Peyer's patch (tissue), 4 donors: ENCODE results near the gene HLA-C. TPM values are rescaled to one million over a fixed set of nuclear protein-coding genes. Genes with fewer than 3 reads are reported as not detected.

ENCODE experiments used
- DNase-seq, 3 donors: peaks; one replicate each; pipeline ENCODE4 v3.0.0-alpha.2; 2017 to 2019
- H3K27ac ChIP-seq, 4 donors: fragments of 200-600 bp; sonication (generic); one replicate each; pipeline ENCODE4 v1.5.1; 2016 to 2019
- H3K27me3 ChIP-seq, 2 donors: fragments of 200-600 bp; sonication (generic); one replicate each; pipeline ENCODE4 v1.5.1; 2019
- H3K36me3 ChIP-seq, 3 donors: fragments of 200-600 bp; sonication (generic); one replicate each; pipeline ENCODE4 v1.5.1; 2016 to 2019
- H3K4me1 ChIP-seq, 4 donors: fragments of 200-600 bp; sonication (generic); one replicate each; pipeline ENCODE4 v1.5.1; 2016 to 2019
- H3K4me3 ChIP-seq, 4 donors: fragments of 200-600 bp; sonication (generic); 1 replicate in 3 of 4; 2 replicates in 1 of 4; pipeline ENCODE4 v1.5.1; 2016 to 2019; ENCODE audit warnings: mild to moderate bottlenecking in 1 of 4
- H3K9me3 ChIP-seq, 4 donors: fragments of 200-600 bp; sonication (generic); one replicate each; pipeline ENCODE4 v1.5.1; 2016 to 2019; ENCODE audit warnings: mild to moderate bottlenecking in 1 of 4
- POLR2A ChIP-seq, 2 donors: fragments of 450-650 bp; IDR thresholded peaks; one replicate each; pipeline ENCODE4 v1.5.1; 2017; ENCODE audit warnings: antibody characterized with exemption in 2 of 2, mild to moderate bottlenecking in 2 of 2, moderate library complexity in 2 of 2
- total RNA-seq, 4 donors: library from RNA; depleted of rRNA; stranded (reverse); fragments of >200 nt; gene quantifications; one replicate each; pipeline ENCODE4 v1.1.0, GENCODE V29; 2016
- TF ChIP-seq, protein P1 (sequence below), 6 experiments: fragments of 450-650 bp in 4 of 6; fragments of 200-600 bp in 2 of 6; sonication (generic) in 1 of 6; IDR thresholded peaks; one replicate each; pipeline ENCODE4 v1.5.1; 2017 to 2019; ENCODE audit warnings: antibody characterized with exemption in 6 of 6, mild to moderate bottlenecking in 3 of 6, moderate library complexity in 1 of 6

The HLA-C gene
- total RNA-seq, 4 donors from 2014 or later: 144 to 1,614 (median 839) TPM

DNA sequence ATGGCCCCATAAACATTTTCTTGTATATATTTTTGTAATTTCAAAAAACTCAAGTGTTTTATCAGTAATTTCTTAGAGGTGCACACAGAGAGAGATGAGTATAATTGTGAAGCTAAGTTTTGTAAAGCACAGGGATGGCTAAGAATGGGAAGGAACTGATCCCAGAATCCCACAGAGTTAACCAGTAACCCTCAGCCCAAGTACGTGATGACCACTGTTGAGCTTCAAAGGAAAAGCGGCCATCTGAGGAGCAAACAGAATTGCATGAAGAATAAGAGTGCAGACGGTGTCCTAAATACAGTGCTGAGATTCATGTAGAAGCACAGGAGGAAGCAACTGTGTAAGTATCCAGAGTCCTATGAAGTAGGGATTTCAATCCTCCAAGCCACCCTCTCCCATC is 28.1 kb upstream of the HLA-C start:
- Histone ChIP-seq H3K4me1 (no peaks in the 10 kb centered on the region), H3K27ac (no peak overlapping the region), H3K4me3 (no peak overlapping the region), H3K27me3 (no peaks in the 10 kb centered on the region), H3K36me3 (no peaks in the 10 kb centered on the region), H3K9me3 (peaks cover 0 to 2% (median 0%) of the 10 kb centered on the region in 4 donors)
- no peak for DNase-seq
- no peak for TF ChIP-seq POLR2A (IDR thresholded peaks at IDR 0.05)
- TF ChIP-seq, protein P1, sequence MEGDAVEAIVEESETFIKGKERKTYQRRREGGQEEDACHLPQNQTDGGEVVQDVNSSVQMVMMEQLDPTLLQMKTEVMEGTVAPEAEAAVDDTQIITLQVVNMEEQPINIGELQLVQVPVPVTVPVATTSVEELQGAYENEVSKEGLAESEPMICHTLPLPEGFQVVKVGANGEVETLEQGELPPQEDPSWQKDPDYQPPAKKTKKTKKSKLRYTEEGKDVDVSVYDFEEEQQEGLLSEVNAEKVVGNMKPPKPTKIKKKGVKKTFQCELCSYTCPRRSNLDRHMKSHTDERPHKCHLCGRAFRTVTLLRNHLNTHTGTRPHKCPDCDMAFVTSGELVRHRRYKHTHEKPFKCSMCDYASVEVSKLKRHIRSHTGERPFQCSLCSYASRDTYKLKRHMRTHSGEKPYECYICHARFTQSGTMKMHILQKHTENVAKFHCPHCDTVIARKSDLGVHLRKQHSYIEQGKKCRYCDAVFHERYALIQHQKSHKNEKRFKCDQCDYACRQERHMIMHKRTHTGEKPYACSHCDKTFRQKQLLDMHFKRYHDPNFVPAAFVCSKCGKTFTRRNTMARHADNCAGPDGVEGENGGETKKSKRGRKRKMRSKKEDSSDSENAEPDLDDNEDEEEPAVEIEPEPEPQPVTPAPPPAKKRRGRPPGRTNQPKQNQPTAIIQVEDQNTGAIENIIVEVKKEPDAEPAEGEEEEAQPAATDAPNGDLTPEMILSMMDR (IDR thresholded peaks at IDR 0.05): no peak

- Histone ChIP-seq H3K4me1 (no peaks in the 10 kb centered on the region), H3K36me3 (no peaks in the 10 kb centered on the region), H3K9me3 (peaks cover 0 to 2% (median 0%) of the 10 kb centered on the region in 4 donors), H3K4me3 (no peak overlapping the region), H3K27ac (no peak overlapping the region), H3K27me3 (no peaks in the 10 kb centered on the region)
- DNase-seq: no peak
- TF ChIP-seq, protein P1 (IDR thresholded peaks at IDR 0.05): no peak
- no peak for TF ChIP-seq POLR2A (IDR thresholded peaks at IDR 0.05)
These were observed 27.6 kb upstream of the HLA-C start for GRCh38 chr6:31299511-31299910.

GRCh38 chr6:31294056-31294455 is 22.2 kb upstream of the HLA-C start:
- Histone ChIP-seq H3K36me3 (no peaks in the 10 kb centered on the region), H3K4me1 (no peaks in the 10 kb centered on the region), H3K9me3 (peaks cover 0 to 2% (median 0%) of the 10 kb centered on the region in 4 donors), H3K27ac (no peak overlapping the region), H3K27me3 (no peaks in the 10 kb centered on the region), H3K4me3 (no peak overlapping the region)
- no peak for DNase-seq
- TF ChIP-seq POLR2A (IDR thresholded peaks at IDR 0.05): no peak
- TF ChIP-seq, protein P1 (IDR thresholded peaks at IDR 0.05): no peak

GRCh38 chr6:31293343-31293742 is 21.5 kb upstream of the HLA-C start:
- H3K9me3 ChIP-seq: peaks cover 0 to 2% (median 0%) of the 10 kb centered on the region in 4 donors
- no peak for TF ChIP-seq POLR2A (IDR thresholded peaks at IDR 0.05)
- TF ChIP-seq, protein P1 (IDR thresholded peaks at IDR 0.05): no peak
- no peak for DNase-seq

GRCh38 chr6:31289788-31290187 is 17.9 kb upstream of the HLA-C start:
- Histone ChIP-seq H3K27ac (no peak overlapping the region), H3K4me3 (no peak overlapping the region), H3K9me3 (no peaks in the 10 kb centered on the region), H3K36me3 (no peaks in the 10 kb centered on the region), H3K27me3 (no peaks in the 10 kb centered on the region), H3K4me1 (no peaks in the 10 kb centered on the region)
- TF ChIP-seq POLR2A (IDR thresholded peaks at IDR 0.05): no peak
- TF ChIP-seq, protein P1 (IDR thresholded peaks at IDR 0.05): no peak
- DNase-seq: no peak

More at GRCh38 chr6:31293343-31293742, 21.5 kb upstream of the HLA-C start:
- Histone ChIP-seq H3K36me3 (no peaks in the 10 kb centered on the region), H3K4me1 (no peaks in the 10 kb centered on the region), H3K27ac (no peak overlapping the region), H3K27me3 (no peaks in the 10 kb centered on the region), H3K4me3 (no peak overlapping the region)

GRCh38 chr6:31287619-31288018 is 15.7 kb upstream of the HLA-C start:
- no peaks in the 10 kb centered on the region for H3K4me1 ChIP-seq
- TF ChIP-seq POLR2A (IDR thresholded peaks at IDR 0.05): no peak
- TF ChIP-seq, protein P1 (IDR thresholded peaks at IDR 0.05): no peak
- no peak overlapping the region for H3K4me3 ChIP-seq
- no peak for DNase-seq
- H3K36me3 ChIP-seq: no peaks in the 10 kb centered on the region
- no peak overlapping the region for H3K27ac ChIP-seq
- H3K27me3 ChIP-seq: no peaks in the 10 kb centered on the region
- no peaks in the 10 kb centered on the region for H3K9me3 ChIP-seq
